ENCODE results near the gene C10orf62. TPM values are rescaled to one million over a fixed set of nuclear protein-coding genes. Genes with fewer than 3 reads are reported as not detected.
A peak's percentile ranks its signal among the peaks of the same experiment; 100 is the strongest.

Gene C10orf62
- total and polyA plus RNA-seq, 8 donors: not detected

GRCh38 chr10:97571622-97572021 lies 17.9 kb upstream of the C10orf62 start:
- H3K9me3 ChIP-seq: no peaks in the 10 kb centered on the region

DNA sequence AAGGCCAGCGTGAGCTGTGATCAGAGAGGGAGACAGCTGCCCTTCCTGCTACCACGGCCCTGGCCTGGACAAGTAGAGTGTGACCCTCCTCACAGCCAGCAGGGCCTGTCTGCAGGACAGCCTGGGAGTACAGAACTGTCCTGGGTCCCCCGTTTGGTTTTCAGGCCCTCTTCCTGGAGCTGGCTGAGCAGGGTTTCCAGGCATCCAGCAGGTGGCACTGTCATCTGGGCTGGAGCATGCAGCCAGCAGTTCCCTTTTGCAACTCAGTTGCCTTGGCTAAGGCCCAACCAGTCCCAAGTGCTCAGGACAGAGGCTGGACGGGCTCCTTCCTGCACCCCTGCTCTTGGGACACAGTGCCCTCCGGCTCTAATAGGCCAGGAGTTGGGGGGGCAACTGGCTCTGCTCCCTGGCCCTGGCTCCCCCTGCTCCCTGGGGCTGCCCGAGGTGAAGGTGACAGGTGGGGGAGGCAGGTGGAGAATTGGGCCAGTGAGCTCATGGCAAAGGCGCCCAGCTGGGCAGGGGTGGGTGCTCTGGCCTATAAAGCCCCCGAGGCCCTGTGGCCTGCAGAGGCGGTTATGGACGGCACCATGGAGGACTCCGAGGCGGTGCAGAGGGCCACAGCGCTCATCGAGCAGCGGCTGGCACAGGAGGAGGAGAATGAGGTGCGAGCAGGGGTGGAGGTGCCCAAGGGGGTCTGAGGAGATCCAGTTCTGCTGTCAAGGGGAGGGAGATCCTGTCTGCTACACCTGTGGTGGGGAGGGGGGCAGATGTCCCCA lies 17.1 kb upstream of the C10orf62 start, which contains the start of gene ANKRD2:
Gene ANKRD2, plus strand, starts transcription at position 566 of the 776 bp plus-strand sequence. Its CDS starts 10 bp downstream, at position 576.
- 66 to 83% (median 74%) methylated on average over 14 to 16 of the region's 16 CpGs for WGBS, 5 donors
- TF ChIP-seq, protein P1, sequence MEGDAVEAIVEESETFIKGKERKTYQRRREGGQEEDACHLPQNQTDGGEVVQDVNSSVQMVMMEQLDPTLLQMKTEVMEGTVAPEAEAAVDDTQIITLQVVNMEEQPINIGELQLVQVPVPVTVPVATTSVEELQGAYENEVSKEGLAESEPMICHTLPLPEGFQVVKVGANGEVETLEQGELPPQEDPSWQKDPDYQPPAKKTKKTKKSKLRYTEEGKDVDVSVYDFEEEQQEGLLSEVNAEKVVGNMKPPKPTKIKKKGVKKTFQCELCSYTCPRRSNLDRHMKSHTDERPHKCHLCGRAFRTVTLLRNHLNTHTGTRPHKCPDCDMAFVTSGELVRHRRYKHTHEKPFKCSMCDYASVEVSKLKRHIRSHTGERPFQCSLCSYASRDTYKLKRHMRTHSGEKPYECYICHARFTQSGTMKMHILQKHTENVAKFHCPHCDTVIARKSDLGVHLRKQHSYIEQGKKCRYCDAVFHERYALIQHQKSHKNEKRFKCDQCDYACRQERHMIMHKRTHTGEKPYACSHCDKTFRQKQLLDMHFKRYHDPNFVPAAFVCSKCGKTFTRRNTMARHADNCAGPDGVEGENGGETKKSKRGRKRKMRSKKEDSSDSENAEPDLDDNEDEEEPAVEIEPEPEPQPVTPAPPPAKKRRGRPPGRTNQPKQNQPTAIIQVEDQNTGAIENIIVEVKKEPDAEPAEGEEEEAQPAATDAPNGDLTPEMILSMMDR (IDR thresholded peaks at IDR 0.05): peak in 5 of 7 experiments; percentile 65 to 81 (median 72)
- TF ChIP-seq EP300 (IDR thresholded peaks at IDR 0.05) (no peak), POLR2AphosphoS5 (IDR thresholded peaks at IDR 0.05) (peak in 1 of 3 donors; percentile 72)

More at GRCh38 chr10:97571622-97572021, 17.9 kb upstream of the C10orf62 start:
- TF ChIP-seq POLR2AphosphoS5 (IDR thresholded peaks at IDR 0.05): peak in 1 of 3 donors; percentile 43
- TF ChIP-seq EP300 (IDR thresholded peaks at IDR 0.05): no peak
- intact Hi-C loops (cut with DNase I; ENCODE audit: low total_unique reads): no loop called here
- no peak overlapping the region for H3K4me3 ChIP-seq
- peaks cover 8 to 40% (median 34%) of the 10 kb centered on the region in 4 donors for H3K36me3 ChIP-seq
- H3K27ac ChIP-seq: peak overlapping the region; percentile 50 to 72 (median 69)
- peaks cover 15 to 31% (median 20%) of the 10 kb centered on the region in 4 donors for H3K4me1 ChIP-seq
- 42 to 69% (median 51%) methylated on average over 3 of the region's 3 CpGs for WGBS, 5 donors
- peak; percentile 53 to 82 for DNase-seq
- H3K27me3 ChIP-seq: no peaks in the 10 kb centered on the region

GRCh38 chr10:97573021-97573420 lies 16.5 kb upstream of the C10orf62 start:
- Histone ChIP-seq H3K9me3 (no peaks in the 10 kb centered on the region), H3K27me3 (peaks cover 0 to 5% (median 0%) of the 10 kb centered on the region in 3 donors), H3K4me1 (peaks cover 15 to 31% (median 20%) of the 10 kb centered on the region in 4 donors), H3K4me3 (no peak overlapping the region), H3K27ac (no peak overlapping the region), H3K36me3 (peaks cover 8 to 36% (median 32%) of the 10 kb centered on the region in 4 donors)
- intact Hi-C loops (cut with DNase I; ENCODE audit: low total_unique reads): no loop called here
- TF ChIP-seq EP300 (IDR thresholded peaks at IDR 0.05) (no peak), POLR2AphosphoS5 (IDR thresholded peaks at IDR 0.05) (no peak), POLR2A (IDR thresholded peaks at IDR 0.05) (no peak)
- TF ChIP-seq, protein P1 (IDR thresholded peaks at IDR 0.05): no peak
- DNase-seq: no peak
- WGBS, 5 donors: 93 to 100% (median 94%) methylated on average over 2 of the region's 2 CpGs

More for the DNA sequence above, 17.1 kb upstream of the C10orf62 start, which contains the start of gene ANKRD2:
- intact Hi-C loops (cut with DNase I; ENCODE audit: low total_unique reads): no loop called here
- H3K9me3 ChIP-seq: no peaks in the 10 kb centered on the region
- H3K27me3 ChIP-seq: no peaks in the 10 kb centered on the region
- no peak within 1 kb of the TSS for H3K4me3 ChIP-seq
- peaks cover 8 to 40% (median 34%) of the 10 kb centered on the region in 4 donors for H3K36me3 ChIP-seq
- peaks cover 15 to 31% (median 20%) of the 10 kb centered on the region in 4 donors for H3K4me1 ChIP-seq
- peak within 1 kb of the TSS; percentile 50 to 72 (median 69) for H3K27ac ChIP-seq
- peak; percentile 74 to 91 for DNase-seq

- DNase-seq: no peak
- Histone ChIP-seq H3K27ac (no peak overlapping the region), H3K27me3 (peaks cover 0 to 11% (median 0%) of the 10 kb centered on the region in 3 donors), H3K4me1 (peaks cover 15 to 31% (median 20%) of the 10 kb centered on the region in 4 donors), H3K9me3 (no peaks in the 10 kb centered on the region), H3K4me3 (no peak overlapping the region), H3K36me3 (peaks cover 8 to 30% (median 26%) of the 10 kb centered on the region in 4 donors)
- 46 to 93% (median 70%) methylated on average over 2 of the region's 2 CpGs for WGBS, 5 donors
- TF ChIP-seq EP300 (IDR thresholded peaks at IDR 0.05) (no peak), POLR2A (IDR thresholded peaks at IDR 0.05) (no peak), POLR2AphosphoS5 (IDR thresholded peaks at IDR 0.05) (no peak)
- TF ChIP-seq, protein P1 (IDR thresholded peaks at IDR 0.05): no peak
- intact Hi-C loops (cut with DNase I; ENCODE audit: low total_unique reads): no loop called here
Observed at GRCh38 chr10:97573672-97574071, 15.8 kb upstream of the C10orf62 start.

All from stomach (tissue), 9 donors.